BLaER1 treated with 17β-estradiol and CSF1 and Interleukin-3, amounts not matched to agents 10 nM and 100 nM (cell line): Measurements from ENCODE around the gene IRF3.
A peak's percentile ranks its signal among the peaks of the same experiment; 100 is the strongest.
"Not testable (repeated sequence)": the region's sequence is repeated elsewhere in the genome, so short reads cannot be mapped to it uniquely, and the experiment has no call there.

Experiments
- H3K27ac ChIP-seq, 11 experiments: shearing (Covaris generic); formaldehyde crosslinking; 2 replicates each; pipeline ENCODE4 v1.8.1; 2022
- H3K27me3 ChIP-seq, 11 experiments: shearing (Covaris generic); formaldehyde crosslinking; 2 replicates each; pipeline ENCODE4 v1.8.1; 2022
- H3K36me3 ChIP-seq, 11 experiments: shearing (Covaris generic); formaldehyde crosslinking; 2 replicates each; pipeline ENCODE4 v1.8.1; 2022
- H3K4me1 ChIP-seq, 10 experiments: shearing (Covaris generic); formaldehyde crosslinking; 2 replicates each; pipeline ENCODE4 v1.8.1; 2022
- H3K4me2 ChIP-seq, 11 experiments: shearing (Covaris generic); formaldehyde crosslinking; 2 replicates each; pipeline ENCODE4 v1.8.1; 2022
- H3K4me3 ChIP-seq, 10 experiments: shearing (Covaris generic); formaldehyde crosslinking; 2 replicates each; pipeline ENCODE4 v1.8.1; 2022
- H3K9ac ChIP-seq, 11 experiments: shearing (Covaris generic); formaldehyde crosslinking; 2 replicates each; pipeline ENCODE4 v1.8.1; 2022
- H3K9me3 ChIP-seq, 11 experiments: shearing (Covaris generic); formaldehyde crosslinking; replicated peaks in 1 of 11; 2 replicates each; pipeline ENCODE4 v1.8.1; 2022
- H4K20me1 ChIP-seq, 11 experiments: shearing (Covaris generic); formaldehyde crosslinking; 2 replicates each; pipeline ENCODE4 v1.8.1; 2022
- Cebpa-rat ChIP-seq, 11 experiments: shearing (Covaris generic); IDR thresholded peaks; 2 replicates each; pipeline ENCODE4 v1.8.1; 2022

IRF3 gene

GRCh38 chr19:49640113-49640898 lies 25.4 kb downstream of the IRF3 start, which contains the start of gene RRAS:
Gene RRAS, minus strand, starts transcription at chr19:49640143. Its CDS starts 45 bp downstream, at chr19:49640098.
- TF ChIP-seq Cebpa-rat (IDR thresholded peaks at IDR 0.05), result no peak
- peaks cover 55 to 80% (median 79%) of the 10 kb centered on the region in 10 experiments for H3K4me1 ChIP-seq
- H4K20me1 ChIP-seq, result peaks cover 6 to 20% (median 11%) of the 10 kb centered on the region in 11 experiments; a peak in 18 of 22 replicates
- peak within 1 kb of the TSS; percentile 92 to 99 (median 97) for H3K27ac ChIP-seq
- peaks cover 8 to 25% (median 13%) of the 10 kb centered on the region in 11 experiments for H3K36me3 ChIP-seq
- no peaks in the 10 kb centered on the region for H3K27me3 ChIP-seq
- peak within 1 kb of the TSS; percentile 92 to 100 (median 99) for H3K9ac ChIP-seq
- H3K4me3 ChIP-seq, result peak within 1 kb of the TSS; percentile 67 to 99 (median 90)
- peak within 1 kb of the TSS; percentile 97 to 100 (median 99) for H3K4me2 ChIP-seq
- no peaks in the 10 kb centered on the region for H3K9me3 ChIP-seq

DNA sequence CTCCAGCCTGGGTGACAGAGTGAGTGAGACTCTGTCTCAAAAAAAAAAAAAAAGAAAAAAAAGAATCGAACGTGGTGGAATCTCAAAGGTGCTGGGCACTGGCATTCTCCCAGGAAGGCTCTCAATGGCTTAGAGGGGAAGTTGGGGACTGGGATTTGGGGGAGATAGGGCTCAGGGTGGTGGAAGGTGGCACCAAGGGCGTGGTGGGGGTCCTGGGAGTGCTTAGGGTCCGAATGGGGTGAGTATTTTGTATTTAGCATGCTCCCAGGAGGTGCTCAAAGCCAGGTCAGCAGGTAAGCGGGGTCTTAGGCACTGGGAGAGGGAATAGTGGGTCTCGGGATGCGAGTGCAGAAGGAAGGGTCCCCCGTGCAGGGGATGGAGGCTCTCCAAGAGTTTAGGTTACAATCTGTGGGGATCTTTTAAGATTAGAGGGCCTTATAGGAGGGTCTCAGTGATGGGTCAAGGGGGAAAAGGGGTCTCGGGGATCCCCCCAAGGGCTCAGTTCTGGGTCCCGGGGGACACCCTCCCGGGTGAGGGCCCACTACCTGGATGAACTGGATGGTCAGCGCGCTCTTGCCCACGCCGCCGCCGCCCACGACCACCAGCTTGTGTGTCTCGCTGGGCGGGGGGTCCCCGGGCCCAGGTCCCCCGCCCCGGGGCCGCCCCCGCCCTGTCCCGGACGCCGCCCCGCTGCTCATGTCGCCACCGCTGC lies 26.1 kb downstream of the IRF3 start:
- Histone ChIP-seq H3K4me3 (peak overlapping the region; percentile 56 to 92 (median 66)), H3K4me1 (peaks cover 49 to 81% (median 79%) of the 10 kb centered on the region in 10 experiments), H3K27me3 (no peaks in the 10 kb centered on the region), H3K9ac (peak overlapping the region; percentile 69 to 88 (median 80)), H3K4me2 (peak overlapping the region; percentile 85 to 100 (median 98)), H3K9me3 (no peaks in the 10 kb centered on the region), H4K20me1 (peaks cover 0 to 12% (median 3%) of the 10 kb centered on the region in 11 experiments; a peak in 13 of 22 replicates), H3K27ac (peak overlapping the region; percentile 53 to 76 (median 70); a peak in 20 of 22 replicates), H3K36me3 (peaks cover under 1 to 25% (median 5%) of the 10 kb centered on the region in 11 experiments; a peak in 17 of 22 replicates)
- no peak for TF ChIP-seq Cebpa-rat (IDR thresholded peaks at IDR 0.05)

DNA sequence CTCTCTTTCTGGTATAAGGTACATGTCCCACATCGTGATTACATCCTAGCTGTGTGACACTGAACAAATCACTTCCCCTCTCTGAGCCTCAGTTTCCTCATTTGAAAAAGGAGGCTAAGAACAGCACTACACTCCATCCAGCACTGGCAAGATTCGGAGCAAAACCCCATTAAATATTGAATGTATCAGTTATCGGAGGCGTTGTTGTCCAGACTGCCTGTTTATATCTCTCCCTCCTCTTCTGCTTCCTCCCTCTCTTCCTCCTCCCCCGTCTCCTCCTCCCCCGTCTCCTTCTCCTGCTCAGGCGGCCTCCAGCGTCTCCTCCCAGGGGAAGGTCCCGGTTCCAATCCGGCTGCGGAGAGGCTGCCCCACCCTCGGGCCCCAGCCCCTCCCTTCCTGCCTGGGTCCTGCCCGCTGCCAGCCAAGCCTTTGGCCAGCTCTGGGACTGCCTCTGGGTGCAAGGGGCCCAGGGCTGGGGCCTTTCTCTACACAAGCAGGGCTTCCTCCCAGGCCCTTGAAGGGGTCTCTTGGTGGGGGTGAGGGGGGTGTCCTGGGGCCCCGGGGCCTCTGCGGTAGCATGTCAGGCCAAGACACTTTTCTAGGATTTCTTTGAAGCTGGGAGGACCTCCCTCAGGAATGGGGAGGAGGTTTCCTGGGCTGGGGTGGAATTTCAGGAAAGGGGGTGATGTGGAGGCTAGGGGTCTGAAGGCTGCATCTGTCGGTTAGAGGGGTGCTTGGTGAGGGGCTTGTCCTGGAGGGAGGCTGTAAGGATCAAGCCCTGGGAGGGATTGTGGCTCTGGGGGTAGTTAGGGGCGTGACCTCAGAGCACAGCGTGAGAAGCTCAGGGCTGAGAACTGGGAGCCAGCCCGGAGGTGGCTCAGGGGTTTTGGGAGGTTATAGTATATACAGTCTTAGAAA lies 27.6 kb downstream of the IRF3 start:
- peak overlapping the region; percentile 55 to 88 (median 66) for H3K9ac ChIP-seq
- TF ChIP-seq Cebpa-rat (IDR thresholded peaks at IDR 0.05), result no peak
- no peaks in the 10 kb centered on the region for H3K27me3 ChIP-seq
- peak overlapping the region in 10 of 11 experiments; percentile 40 to 66 (median 56); a peak in 17 of 22 replicates for H3K27ac ChIP-seq
- H3K4me3 ChIP-seq, result peak overlapping the region in 9 of 10 experiments; percentile 11 to 92 (median 42); a peak in 13 of 20 replicates
- H3K4me2 ChIP-seq, result peak overlapping the region; percentile 85 to 100 (median 98)
- no peaks in the 10 kb centered on the region; a peak in 2 of 22 replicates for H4K20me1 ChIP-seq
- H3K9me3 ChIP-seq, result no peaks in the 10 kb centered on the region
- H3K36me3 ChIP-seq, result peaks cover 0 to 26% (median 0%) of the 10 kb centered on the region in 11 experiments; a peak in 3 of 22 replicates
- H3K4me1 ChIP-seq, result peaks cover 34 to 66% (median 64%) of the 10 kb centered on the region in 10 experiments

- peak overlapping the region in 4 of 11 experiments; percentile 15 to 26 (median 22); a peak in 2 of 22 replicates for H3K9ac ChIP-seq
- H3K27me3 ChIP-seq, result no peaks in the 10 kb centered on the region
- peak overlapping the region in 6 of 11 experiments; percentile 1 to 99 (median 36); a peak in 8 of 22 replicates for H3K4me2 ChIP-seq
- H3K9me3 ChIP-seq, result no peaks in the 10 kb centered on the region
- H3K4me3 ChIP-seq, result no peak overlapping the region
- TF ChIP-seq Cebpa-rat (IDR thresholded peaks at IDR 0.05), result no peak
- peaks cover 0 to 26% (median 0%) of the 10 kb centered on the region in 11 experiments; a peak in 4 of 22 replicates for H3K36me3 ChIP-seq
- H4K20me1 ChIP-seq, result peaks cover 0 to 5% (median 0%) of the 10 kb centered on the region in 11 experiments; a peak in 1 of 22 replicates
- peak overlapping the region in 2 of 11 experiments; percentile 4 to 40; a peak in 2 of 22 replicates for H3K27ac ChIP-seq
- peaks cover 29 to 59% (median 58%) of the 10 kb centered on the region in 10 experiments for H3K4me1 ChIP-seq
These were observed 29.3 kb downstream of the IRF3 start for GRCh38 chr19:49636233-49636932.

DNA sequence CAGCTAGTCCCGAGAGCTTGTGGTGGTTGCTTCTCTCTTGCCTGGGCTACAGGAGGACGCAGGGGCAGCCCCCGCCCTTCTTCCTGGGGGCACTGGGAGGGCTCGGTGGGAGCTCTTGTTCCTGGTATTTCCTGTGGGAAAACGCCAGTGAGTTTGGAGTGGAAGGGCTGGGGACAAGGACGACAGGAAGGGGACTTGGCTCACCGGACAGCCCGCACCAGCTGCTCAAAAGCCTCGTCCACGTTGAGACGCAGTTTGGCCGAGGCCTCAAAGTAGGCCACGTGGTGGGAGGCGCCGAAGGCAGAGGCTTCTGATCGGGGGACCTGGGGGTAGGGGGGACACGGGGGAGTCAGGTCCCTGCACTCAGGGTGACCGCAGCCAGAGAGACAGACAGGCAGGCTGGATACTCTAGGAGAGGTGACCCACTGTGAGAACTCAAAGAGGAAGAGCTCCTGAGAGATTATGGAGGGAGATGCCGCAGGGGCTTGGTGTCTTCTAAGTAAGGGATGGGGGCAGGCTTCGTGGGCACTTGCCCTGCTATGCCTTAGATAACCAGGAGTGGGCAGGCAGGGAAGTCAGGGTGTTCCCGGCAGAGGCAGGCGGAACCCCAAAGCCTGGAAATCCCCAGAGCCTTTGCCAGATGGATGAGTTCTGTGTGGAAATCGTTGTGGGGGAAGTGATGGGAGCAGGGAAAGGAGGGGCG lies 30.0 kb downstream of the IRF3 start:
- peaks cover 29 to 53% (median 51%) of the 10 kb centered on the region in 10 experiments for H3K4me1 ChIP-seq
- no peak overlapping the region for H3K4me3 ChIP-seq
- H3K27ac ChIP-seq, result peak overlapping the region in 7 of 11 experiments; percentile 4 to 44 (median 26); a peak in 8 of 22 replicates
- H4K20me1 ChIP-seq, result peaks cover 0 to 12% (median 0%) of the 10 kb centered on the region in 11 experiments; a peak in 1 of 22 replicates
- no peaks in the 10 kb centered on the region for H3K9me3 ChIP-seq
- H3K27me3 ChIP-seq, result no peaks in the 10 kb centered on the region
- peaks cover 0 to 26% (median 0%) of the 10 kb centered on the region in 11 experiments; a peak in 7 of 22 replicates for H3K36me3 ChIP-seq
- H3K4me2 ChIP-seq, result peak overlapping the region in 10 of 11 experiments; percentile 13 to 99 (median 33); a peak in 13 of 22 replicates
- H3K9ac ChIP-seq, result peak overlapping the region in 7 of 11 experiments; percentile 1 to 32 (median 26); a peak in 6 of 22 replicates
- TF ChIP-seq Cebpa-rat (IDR thresholded peaks at IDR 0.05), result no peak

- H3K9me3 ChIP-seq, H3K27me3 ChIP-seq, H3K27ac ChIP-seq, H3K4me2 ChIP-seq, H3K4me3 ChIP-seq, H3K9ac ChIP-seq: not testable (repeated sequence)
- Histone ChIP-seq H4K20me1 (peaks cover 0 to 12% (median 0%) of the 10 kb centered on the region in 11 experiments; a peak in 1 of 22 replicates), H3K36me3 (peaks cover 19 to 45% (median 21%) of the 10 kb centered on the region in 11 experiments; a peak in 21 of 22 replicates), H3K4me1 (peaks cover 18 to 37% (median 35%) of the 10 kb centered on the region in 10 experiments)
These were observed 32.4 kb downstream of the IRF3 start for GRCh38 chr19:49633273-49633672.

GRCh38 chr19:49632576-49632975 lies 33.1 kb downstream of the IRF3 start:
- Histone ChIP-seq H3K9me3 (no peaks in the 10 kb centered on the region), H3K27ac (no peak overlapping the region), H3K27me3 (no peaks in the 10 kb centered on the region), H3K9ac (no peak overlapping the region), H3K4me3 (no peak overlapping the region), H3K4me2 (no peak overlapping the region), H3K4me1 (peaks cover 16 to 30% (median 29%) of the 10 kb centered on the region in 10 experiments), H4K20me1 (peaks cover 0 to 12% (median 0%) of the 10 kb centered on the region in 11 experiments; a peak in 1 of 22 replicates), H3K36me3 (peaks cover 24 to 51% (median 28%) of the 10 kb centered on the region in 11 experiments)
- TF ChIP-seq Cebpa-rat (IDR thresholded peaks at IDR 0.05), result no peak
